Thoracic aorta (tissue), 2 donors: ENCODE results near the gene MRPS15. TPM values are rescaled to one million over a fixed set of nuclear protein-coding genes. Genes with fewer than 3 reads are reported as not detected.
"Not testable (repeated sequence)": the region's sequence is repeated elsewhere in the genome, so short reads cannot be mapped to it uniquely, and the experiment has no call there.

ENCODE experiments used
- ATAC-seq: fragments of 150-250 bp; one replicate; pipeline ENCODE4 v1.8.0; 2017; ENCODE audit warnings: low read depth; ENCODE audit not compliant: insufficient number of reproducible peaks, low FRiP score
- DNase-seq: peaks from one replicate; pipeline ENCODE4 v3.0.0-alpha.2; 2020; ENCODE audit warnings: low spot score
- H3K27ac ChIP-seq, 2 donors: fragments of 200-600 bp; sonication (generic); 1 replicate in 1 of 2; 2 replicates in 1 of 2; pipeline ENCODE4 v1.5.1; 2016; ENCODE audit warnings: mild to moderate bottlenecking in 2 of 2, moderate library complexity in 2 of 2
- H3K27me3 ChIP-seq: fragments of 200-600 bp; sonication (generic); replicated peaks from 2 replicates; pipeline ENCODE4 v1.6.0; 2016; ENCODE audit warnings: mild to moderate bottlenecking; ENCODE audit not compliant: insufficient read depth
- H3K36me3 ChIP-seq: fragments of 200-600 bp; sonication (generic); one replicate; pipeline ENCODE4 v1.5.1; 2016
- H3K4me1 ChIP-seq, 2 donors: fragments of 200-600 bp; sonication (generic); 1 replicate in 1 of 2; 2 replicates in 1 of 2; pipeline versions ENCODE4 v1.5.1 to v1.6.0; 2016; ENCODE audit warnings: low read depth in 2 of 2, mild to moderate bottlenecking in 1 of 2; ENCODE audit not compliant: control insufficient read depth in 1 of 2
- H3K4me3 ChIP-seq: fragments of 200-600 bp; sonication (generic); 2 replicates; pipeline ENCODE4 v1.5.1; 2016; ENCODE audit warnings: mild to moderate bottlenecking
- H3K9me3 ChIP-seq: fragments of 200-600 bp; sonication (generic); 2 replicates; pipeline ENCODE4 v1.5.1; 2016
- total RNA-seq, 2 donors: library from RNA; depleted of rRNA; stranded (reverse); fragments of >200 nt; gene quantifications; one replicate each; pipeline versions ENCODE4 v1.1.0 to v1.2.3, GENCODE V29; 2016
- TF ChIP-seq, protein P1 (sequence below): fragments of 200-600 bp; sonication (generic); IDR thresholded peaks from one replicate; pipeline ENCODE4 v1.5.1; 2019; ENCODE audit warnings: antibody characterized with exemption

Gene MRPS15
- total RNA-seq, 2 donors from 2014 or later = 27.4 to 42.9 TPM

DNA sequence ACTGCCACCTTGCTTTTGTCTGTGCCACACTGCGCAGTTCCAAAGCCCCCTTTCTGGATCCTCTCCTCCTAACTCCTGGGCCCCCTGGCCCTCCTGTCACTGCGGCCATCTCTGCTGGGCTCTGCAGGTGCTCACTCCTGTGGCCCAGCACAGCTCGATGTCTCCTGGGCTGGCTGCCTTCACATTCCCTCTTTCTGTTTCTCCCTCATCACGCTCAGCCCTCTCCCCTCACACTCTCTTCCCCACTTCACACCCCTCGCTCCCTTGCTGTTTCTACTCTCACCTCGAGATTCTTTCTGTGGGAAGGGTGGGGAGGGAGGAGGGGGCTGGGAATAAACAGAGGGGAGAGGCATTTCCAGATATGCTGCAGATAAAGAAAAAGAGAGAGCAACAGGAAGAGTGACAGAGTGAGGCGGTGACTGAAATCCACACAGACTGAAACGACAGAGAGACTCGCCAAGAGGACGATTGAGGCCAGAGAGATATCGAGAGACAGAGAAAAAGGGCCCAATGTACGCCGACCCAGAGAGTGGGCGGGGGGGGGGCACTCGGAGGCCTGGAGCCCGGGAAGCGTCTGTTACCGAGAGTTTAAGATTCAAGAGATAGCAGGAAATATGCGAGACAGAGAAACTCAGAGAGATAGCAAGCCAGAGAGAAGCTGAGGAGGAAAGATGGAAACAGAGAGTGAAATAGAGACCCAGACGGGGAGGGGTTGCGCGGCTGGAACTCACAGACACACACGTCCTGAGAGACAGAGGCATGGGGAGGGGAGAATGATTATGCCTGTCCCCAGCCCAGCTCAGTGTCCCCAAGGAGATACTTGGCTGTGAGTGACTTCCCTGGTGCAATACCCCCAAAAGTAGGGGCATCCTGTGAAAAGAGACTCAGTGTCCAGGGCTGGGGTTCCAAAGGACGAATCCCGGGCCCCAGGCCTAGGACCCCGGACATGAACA, 17.9 kb upstream of the MRPS15 start:
- peak overlapping the region; percentile 58 for H3K4me3 ChIP-seq
- H3K4me1 ChIP-seq = peaks cover 0 to 4% of the 10 kb centered on the region in 2 donors
- TF ChIP-seq, protein P1, sequence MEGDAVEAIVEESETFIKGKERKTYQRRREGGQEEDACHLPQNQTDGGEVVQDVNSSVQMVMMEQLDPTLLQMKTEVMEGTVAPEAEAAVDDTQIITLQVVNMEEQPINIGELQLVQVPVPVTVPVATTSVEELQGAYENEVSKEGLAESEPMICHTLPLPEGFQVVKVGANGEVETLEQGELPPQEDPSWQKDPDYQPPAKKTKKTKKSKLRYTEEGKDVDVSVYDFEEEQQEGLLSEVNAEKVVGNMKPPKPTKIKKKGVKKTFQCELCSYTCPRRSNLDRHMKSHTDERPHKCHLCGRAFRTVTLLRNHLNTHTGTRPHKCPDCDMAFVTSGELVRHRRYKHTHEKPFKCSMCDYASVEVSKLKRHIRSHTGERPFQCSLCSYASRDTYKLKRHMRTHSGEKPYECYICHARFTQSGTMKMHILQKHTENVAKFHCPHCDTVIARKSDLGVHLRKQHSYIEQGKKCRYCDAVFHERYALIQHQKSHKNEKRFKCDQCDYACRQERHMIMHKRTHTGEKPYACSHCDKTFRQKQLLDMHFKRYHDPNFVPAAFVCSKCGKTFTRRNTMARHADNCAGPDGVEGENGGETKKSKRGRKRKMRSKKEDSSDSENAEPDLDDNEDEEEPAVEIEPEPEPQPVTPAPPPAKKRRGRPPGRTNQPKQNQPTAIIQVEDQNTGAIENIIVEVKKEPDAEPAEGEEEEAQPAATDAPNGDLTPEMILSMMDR = no peak
- H3K27me3 ChIP-seq = no peaks in the 10 kb centered on the region
- ATAC-seq (no peak), DNase-seq (no peak)
- H3K36me3 ChIP-seq = no peaks in the 10 kb centered on the region
- no peaks in the 10 kb centered on the region for H3K9me3 ChIP-seq
- no peak overlapping the region for H3K27ac ChIP-seq

DNA sequence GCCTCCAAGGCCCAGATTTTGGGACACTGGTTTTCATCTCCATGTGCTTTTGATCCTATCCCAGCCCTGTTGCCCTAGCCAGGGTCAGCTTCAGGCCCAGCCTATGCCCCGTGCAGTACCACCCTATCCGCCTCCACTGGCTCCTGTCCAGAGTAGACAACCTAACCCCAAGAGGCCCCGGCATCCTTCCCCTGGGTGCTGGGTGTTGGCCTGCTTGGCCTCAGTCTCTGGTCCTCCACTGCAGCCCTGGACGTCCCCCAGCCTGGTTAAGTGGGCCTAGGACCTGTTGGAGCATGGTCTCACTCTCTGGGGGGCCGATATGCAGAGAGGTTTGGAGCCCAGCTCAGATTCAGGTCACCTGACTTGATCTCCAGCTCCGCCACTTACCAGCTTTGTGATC, 16.9 kb upstream of the MRPS15 start:
- no peak for DNase-seq
- TF ChIP-seq, protein P1 = no peak
- Histone ChIP-seq H3K27ac (no peak overlapping the region), H3K4me1 (peaks cover 0 to 4% of the 10 kb centered on the region in 2 donors), H3K36me3 (no peaks in the 10 kb centered on the region), H3K27me3 (no peaks in the 10 kb centered on the region), H3K9me3 (no peaks in the 10 kb centered on the region), H3K4me3 (no peak overlapping the region)
- no peak for ATAC-seq

DNA sequence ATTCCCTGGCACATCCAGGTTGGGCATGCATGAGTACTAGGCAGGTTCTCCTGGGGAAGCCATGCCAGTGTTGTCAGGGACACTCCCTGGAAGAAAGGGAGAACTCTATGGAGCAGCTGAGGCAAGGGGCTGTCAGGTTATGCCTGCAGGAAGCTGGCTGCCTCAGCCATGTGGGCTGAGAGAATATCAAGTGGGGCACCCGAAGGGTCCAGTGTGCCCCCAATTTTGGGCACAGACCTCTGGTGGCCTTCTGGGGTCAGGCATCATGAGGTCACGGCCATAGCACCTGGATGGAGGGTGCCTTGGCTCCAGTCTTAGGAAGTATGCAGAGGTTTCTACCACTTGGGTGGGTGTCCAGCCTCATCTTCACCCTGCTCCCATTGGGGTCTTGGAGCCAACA, 16.0 kb upstream of the MRPS15 start:
- Histone ChIP-seq H3K36me3 (no peaks in the 10 kb centered on the region), H3K9me3 (no peaks in the 10 kb centered on the region), H3K4me3 (no peak overlapping the region), H3K27ac (no peak overlapping the region), H3K4me1 (peaks cover 0 to 4% of the 10 kb centered on the region in 2 donors), H3K27me3 (no peaks in the 10 kb centered on the region)
- TF ChIP-seq, protein P1 = no peak
- ATAC-seq (no peak), DNase-seq (no peak)

DNA sequence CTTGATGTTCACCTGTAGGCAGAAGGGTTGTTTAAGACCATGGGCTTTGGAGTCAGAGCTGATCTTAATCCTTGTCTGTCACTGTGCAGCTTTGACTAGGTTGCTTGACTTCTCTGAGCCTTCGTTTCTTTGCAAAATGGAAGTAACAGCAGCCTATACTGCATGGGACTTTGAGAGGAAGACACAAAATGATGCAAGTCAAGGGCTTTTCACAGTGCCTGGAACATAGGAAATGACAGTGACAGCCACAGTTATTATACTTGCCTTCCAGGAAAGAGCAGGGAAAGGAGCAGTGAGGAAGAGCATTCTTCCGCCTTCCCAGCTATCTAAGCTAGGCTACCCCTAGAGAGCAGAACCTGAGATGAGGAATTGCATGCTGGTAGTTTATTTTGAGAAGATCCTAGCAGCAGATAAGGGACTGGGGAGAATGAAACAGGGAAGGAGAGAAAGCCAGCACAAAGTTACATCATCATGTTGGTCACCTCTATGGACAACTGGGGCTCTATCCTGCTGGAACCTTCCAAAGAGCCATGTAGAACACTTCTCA, 15.4 kb upstream of the MRPS15 start:
- peaks cover 0 to 4% of the 10 kb centered on the region in 2 donors for H3K4me1 ChIP-seq
- H3K27ac ChIP-seq = no peak overlapping the region
- TF ChIP-seq, protein P1 = no peak
- no peaks in the 10 kb centered on the region for H3K9me3 ChIP-seq
- ATAC-seq = no peak
- no peak for DNase-seq
- H3K27me3 ChIP-seq = no peaks in the 10 kb centered on the region
- no peak overlapping the region for H3K4me3 ChIP-seq
- H3K36me3 ChIP-seq = no peaks in the 10 kb centered on the region

DNA sequence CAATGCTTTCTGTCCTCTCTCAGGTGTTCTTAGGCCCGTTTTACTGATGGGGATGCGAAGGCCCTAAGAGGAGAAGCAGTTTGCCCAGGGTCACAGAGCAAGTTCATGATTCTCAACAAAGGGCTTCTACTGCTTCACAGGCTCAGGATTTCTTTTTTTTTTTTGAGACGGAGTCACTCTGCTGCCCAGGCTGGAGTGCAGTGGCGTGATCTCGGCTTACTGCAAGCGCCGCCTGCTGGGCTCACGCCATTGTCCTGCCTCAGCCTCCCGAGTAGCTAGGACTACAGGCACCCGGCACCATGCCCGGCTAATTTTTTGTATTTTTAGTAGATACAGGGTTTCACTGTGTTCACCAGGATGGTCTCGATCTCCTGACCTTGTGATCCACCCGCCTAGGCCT, 13.4 kb upstream of the MRPS15 start:
- not testable (repeated sequence) for H3K9me3 ChIP-seq, DNase-seq, H3K27me3 ChIP-seq, H3K4me1 ChIP-seq, ATAC-seq, H3K4me3 ChIP-seq, H3K36me3 ChIP-seq, H3K27ac ChIP-seq
